GM19452 (cell line): ENCODE results near the gene AGAP1.
"Not testable (repeated sequence)": the region's sequence is repeated elsewhere in the genome, so short reads cannot be mapped to it uniquely, and the experiment has no call there.

Experiments used
- ATAC-seq: cut with Tn5 transposase; IDR thresholded peaks from one replicate; pipeline ENCODE4 v1.9.1; 2021; ENCODE audit not compliant: unreplicated experiment

AGAP1 gene

DNA sequence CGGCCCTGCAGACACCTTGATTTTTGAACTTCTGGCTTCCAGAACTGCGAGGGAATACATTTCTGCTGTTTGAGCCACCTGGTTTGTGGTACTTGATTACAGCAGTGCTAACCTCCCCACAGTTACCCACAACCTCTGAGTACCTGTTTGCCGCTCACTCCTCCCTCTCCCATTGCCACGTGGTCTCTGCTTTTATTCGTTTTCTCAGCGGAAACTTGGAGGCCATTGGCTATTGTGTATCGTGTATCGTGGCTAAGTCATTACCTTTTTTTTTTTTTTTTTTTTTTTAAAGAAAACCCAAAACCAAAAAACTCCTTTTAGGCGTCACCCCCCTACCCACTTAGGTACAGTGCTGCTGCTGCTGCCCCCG is 90.8 kb downstream of the AGAP1 start:
- no peak for ATAC-seq

DNA sequence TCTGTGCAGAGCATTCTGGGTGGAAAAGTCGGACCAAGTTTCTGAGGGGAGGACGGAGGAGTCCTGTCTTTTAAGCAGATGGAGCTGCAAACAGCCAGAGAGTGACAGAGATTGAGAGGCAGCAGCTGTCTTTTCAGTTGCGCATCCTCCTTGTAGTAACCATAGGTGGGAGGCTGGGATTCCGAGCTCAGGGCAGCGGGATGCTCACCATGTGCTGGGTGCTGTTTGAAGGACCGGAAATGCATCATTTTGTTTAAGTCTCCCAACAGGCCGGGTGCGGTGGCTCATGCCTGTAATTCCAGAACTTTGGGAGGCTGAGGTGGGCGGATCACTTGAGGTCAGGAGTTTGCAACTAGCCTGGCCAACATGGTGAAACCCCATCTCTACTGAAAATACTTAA is 93.4 kb downstream of the AGAP1 start:
- no peak for ATAC-seq

GRCh38 chr2:235588750-235589149 is 94.9 kb downstream of the AGAP1 start:
- ATAC-seq = no peak

- no peak for ATAC-seq
These were observed 97.4 kb downstream of the AGAP1 start for GRCh38 chr2:235591231-235591730.

- no peak for ATAC-seq
These were observed 98.1 kb downstream of the AGAP1 start for GRCh38 chr2:235591921-235592320.

- ATAC-seq = no peak
These were observed 98.6 kb downstream of the AGAP1 start for GRCh38 chr2:235592430-235592829.

GRCh38 chr2:235592836-235593235 is 99.0 kb downstream of the AGAP1 start:
- ATAC-seq = no peak

DNA sequence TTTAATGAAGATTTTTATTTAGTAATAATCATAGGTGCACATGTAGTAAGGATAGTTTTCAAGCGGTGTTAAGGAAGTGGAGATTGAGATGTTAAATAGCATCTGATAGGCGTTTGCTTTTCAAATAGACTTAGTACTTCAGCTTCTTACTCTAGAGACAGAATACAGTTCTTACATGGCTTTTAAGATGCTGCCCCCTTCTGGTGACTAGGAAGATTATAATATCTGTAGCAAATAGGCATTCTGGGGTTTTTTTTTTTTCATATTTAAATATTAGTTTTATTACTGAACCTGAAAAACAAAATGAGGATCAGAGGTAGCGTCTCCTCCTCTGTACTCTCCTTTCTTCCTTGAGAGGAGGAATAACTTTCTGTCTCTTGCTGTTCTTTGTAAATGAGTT is 100.2 kb downstream of the AGAP1 start:
- no peak for ATAC-seq

GRCh38 chr2:235594964-235595363 is 101.1 kb downstream of the AGAP1 start:
- ATAC-seq = no peak

DNA sequence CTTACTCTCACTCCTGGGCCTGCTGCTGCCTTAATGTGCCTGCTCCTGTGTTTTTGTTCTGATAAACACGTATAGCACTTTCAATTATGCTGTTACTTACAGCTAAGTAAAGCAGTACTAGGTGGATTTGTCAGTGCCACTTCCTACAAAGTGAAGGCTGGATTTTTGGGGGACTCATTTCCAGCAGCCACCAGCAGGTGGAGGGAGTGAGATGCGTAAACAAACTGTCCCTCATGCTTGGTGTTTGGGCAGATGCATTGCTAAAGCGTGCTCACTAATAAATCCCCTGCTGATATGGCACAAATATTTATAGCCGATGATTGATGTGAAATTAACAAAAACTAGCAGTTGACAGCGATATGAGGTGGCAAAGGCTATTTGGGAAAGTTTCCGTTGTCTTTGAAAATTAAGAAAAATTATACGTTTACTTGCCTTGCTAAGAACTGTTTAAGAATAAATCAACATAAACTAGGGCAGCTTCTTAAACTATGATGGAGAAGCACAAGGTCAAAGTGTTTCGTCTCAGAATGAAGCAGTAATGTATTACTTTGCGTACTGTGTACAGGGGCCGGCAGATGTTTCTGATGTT is 101.7 kb downstream of the AGAP1 start:
- ATAC-seq = no peak

DNA sequence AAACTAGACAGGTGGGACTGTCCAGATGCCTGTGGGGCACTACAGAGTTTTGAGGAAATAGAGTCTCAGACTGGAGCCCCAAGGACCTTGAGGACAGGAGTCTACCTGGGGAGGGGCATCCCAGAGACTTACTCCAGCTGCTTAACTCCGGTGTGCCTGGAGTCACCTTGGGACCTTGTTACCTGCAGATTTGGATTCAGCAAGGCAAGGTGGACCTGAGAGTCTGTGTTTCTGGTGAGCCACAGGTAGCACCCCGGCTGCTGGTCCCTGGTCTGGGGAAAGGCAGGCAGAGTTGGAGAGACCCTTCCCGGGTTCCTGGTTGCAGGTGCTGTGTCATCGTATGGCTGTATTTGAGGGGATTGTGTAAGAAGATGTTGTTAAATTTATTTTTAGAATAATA is 102.4 kb downstream of the AGAP1 start:
- no peak for ATAC-seq

- ATAC-seq = no peak
These were observed 103.3 kb downstream of the AGAP1 start for GRCh38 chr2:235597081-235597615.

GRCh38 chr2:235598026-235598425 is 104.2 kb downstream of the AGAP1 start:
- no peak for ATAC-seq

DNA sequence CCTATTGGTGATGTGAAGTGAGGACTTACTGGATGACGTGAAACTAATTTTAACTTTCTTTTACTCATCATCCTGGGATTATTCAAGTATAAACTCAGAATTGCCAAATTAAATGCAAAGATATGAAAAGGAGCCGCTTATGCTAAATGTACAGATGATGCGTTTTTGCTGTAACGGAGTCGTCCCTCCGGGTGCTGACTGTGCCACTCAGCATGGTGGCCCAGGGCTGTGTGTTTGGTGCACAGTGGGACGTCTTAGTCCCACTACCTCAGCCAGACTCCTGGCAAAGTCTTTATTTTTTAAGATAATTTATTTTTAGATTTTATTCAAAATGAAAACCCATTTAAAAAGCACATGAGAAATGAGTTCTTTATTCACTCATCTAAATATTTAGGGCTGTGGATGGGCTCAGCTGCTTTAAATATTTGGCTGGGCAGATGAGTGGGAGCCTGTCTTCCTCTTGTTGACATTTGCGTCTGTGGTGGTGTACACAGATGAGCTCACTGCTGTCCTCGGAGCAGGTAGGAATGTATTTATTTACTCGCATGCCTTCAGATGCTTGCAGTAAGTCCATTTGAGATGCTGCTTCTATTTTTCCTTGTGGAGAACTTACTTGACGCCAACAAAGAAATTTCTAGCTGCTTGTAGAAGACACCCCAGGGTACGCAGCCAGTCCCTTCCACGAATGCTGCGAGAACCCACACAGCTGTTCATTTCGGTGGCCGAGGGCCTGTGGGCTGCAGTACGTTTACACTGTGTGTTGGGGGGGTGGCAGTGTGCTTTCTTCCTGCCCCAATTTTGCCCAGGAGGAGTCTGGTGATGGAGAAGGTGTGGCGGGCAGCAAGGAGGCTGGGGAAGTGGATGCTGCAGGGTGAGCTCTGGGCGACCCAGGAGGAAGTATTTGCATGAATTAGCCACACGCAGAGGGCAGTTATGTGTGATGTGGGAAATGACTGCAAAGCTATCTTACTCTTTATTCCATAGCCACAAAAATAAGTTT is 105.0 kb downstream of the AGAP1 start:
- ATAC-seq = no peak

- ATAC-seq = no peak
These were observed 105.9 kb downstream of the AGAP1 start for GRCh38 chr2:235599596-235600338.

DNA sequence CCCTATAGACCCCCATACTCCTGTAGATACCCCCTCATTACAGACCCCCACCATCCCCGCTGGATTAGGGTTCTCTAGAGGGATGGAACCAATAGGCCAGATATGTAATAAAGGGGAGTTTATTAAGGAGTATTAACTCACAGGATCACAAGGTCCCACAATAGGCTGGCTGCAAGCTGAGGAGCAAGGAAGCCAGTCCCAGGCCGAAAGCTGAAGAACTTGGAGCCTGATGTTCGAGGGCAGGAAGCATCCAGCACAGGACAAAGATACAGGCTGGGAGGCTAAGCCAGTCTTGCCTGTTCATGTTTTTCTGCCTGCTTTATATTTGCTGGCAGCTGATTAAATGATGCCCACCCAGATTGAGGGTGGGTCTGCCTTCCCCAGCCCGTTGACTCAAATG is 106.6 kb downstream of the AGAP1 start:
- ATAC-seq = no peak

DNA sequence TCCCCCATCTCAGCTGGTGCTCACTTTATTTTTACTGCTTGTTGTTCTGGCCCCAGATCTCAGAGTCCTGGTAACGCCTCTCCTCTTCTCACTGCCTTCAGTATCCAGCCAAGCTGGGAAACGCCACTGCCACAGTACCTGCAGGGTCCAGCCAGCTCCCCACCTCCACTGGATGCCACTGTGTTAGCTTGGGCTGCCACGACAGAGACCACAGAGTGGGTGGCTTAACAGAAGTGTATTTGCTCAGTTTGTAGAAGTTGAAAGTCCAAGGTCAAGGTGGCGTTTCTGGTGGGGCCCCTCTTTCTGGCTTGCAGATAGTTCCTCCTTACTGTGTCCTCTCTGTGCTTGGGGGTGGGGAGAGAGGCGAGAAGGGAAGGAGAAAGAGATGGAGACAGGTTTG is 107.1 kb downstream of the AGAP1 start:
- ATAC-seq = no peak

DNA sequence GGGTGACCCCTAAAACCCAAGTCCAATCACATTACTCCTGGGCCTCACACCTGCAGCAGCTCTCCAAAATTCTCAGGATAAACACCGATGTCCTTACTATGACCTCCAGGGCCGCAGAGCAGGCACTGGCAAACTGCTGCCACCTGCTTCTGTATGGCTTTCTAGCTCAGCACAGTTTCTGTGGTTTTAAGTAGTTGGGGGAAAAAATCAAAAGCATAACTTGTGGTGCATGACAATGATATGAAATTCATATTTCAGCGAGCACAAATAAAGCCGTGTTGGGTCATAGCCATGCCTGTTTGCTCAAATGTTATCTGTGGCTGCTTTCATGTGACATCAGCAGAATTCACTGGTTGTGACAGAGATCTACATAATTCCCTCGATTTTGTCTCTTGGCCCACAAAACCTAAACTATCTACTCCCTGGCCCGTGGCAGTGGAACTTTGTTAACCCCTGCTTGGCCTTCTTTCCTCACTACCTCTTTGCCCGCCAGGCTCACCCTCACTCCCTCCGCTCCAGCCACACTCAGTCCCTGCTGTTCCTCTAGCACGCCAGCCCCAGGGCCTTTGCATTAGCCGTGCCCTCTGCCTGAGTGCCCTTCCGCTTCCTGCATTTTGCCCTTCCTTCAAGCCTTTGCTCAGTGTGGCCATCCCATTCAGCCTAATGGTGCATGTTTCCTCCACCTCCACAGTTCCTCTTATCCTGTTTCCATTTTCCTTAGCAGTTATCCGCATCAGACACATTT is 108.3 kb downstream of the AGAP1 start:
- ATAC-seq = no peak

DNA sequence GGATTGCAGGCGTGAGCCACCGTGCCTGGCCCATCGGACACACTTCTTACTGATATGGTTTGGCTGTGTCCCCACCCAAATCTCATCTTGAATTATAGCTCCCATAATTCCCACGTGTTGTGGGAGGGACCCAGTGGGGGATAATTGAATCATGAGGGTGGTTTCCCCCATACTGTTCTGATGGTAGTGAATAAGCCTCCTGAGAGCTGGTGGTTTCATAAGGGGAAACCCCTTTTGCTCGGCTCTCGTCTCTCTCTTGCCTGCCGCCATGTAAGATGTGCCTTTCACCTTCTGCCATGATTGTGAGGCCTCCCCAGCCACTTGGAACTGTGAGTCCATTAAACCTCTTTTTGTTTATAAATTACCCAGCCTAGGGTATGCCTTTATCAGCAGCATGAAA is 109.1 kb downstream of the AGAP1 start:
- not testable (repeated sequence) for ATAC-seq

DNA sequence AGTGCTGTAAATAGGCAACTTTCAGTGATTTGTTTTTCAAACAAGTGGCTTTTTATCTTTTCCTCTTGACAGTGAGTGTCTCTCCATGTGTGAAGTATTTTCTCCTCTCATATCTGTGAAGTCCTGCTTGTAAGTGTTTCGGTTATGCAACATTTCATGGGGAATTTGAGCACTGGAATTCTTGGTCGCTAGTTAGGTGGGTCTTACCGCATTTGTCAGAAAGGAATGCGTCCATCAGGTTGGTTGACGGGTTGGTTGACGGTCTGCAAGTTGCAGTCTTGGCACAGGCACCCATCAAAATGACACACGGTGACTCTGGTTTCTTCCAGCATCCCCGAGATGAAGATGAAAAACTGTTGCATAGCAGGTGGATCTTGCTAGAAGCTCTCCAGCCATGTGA is 109.8 kb downstream of the AGAP1 start:
- ATAC-seq = no peak
